RWPE1 (cell line): ENCODE data around the gene DENND2D.

Experiments used
- CTCF ChIA-PET: fragments of 350-600 bp; sonication (Branson Sonifier 250); formaldehyde crosslinking; extraction: SDS; loops from one replicate; lab custom pipeline; 2021; lab: Yijun Ruan, JAX
- POLR2A ChIA-PET: fragments of 400-600 bp; formaldehyde crosslinking; extraction: SDS; loops from one replicate; lab custom pipeline; 2020; ENCODE audit warnings: antibody characterized with exemption; ENCODE audit not compliant: low non-redundant PET; lab: Yijun Ruan, JAX
- DNase-seq: peaks from one replicate; pipeline ENCODE4 v3.0.0; 2012; ENCODE audit warnings: low spot score
- H3K27ac ChIP-seq: fragments of 450-650 bp; 2 replicates; pipeline ENCODE4 v1.5.1; 2017
- CTCF ChIP-seq: fragments of 450-650 bp; conservative IDR thresholded peaks from 2 replicates; pipeline ENCODE4 v1.5.1; 2017; ENCODE audit warnings: low read depth, mild to moderate bottlenecking

The DENND2D gene

GRCh38 chr1:111238056-111238795 is 37.8 kb upstream of the DENND2D start:
- DNase-seq, result no peak
- ChIA-PET POLR2A (no interaction called here), CTCF (no interaction called here)
- TF ChIP-seq CTCF, result no peak
- H3K27ac ChIP-seq, result no peak overlapping the region

DNA sequence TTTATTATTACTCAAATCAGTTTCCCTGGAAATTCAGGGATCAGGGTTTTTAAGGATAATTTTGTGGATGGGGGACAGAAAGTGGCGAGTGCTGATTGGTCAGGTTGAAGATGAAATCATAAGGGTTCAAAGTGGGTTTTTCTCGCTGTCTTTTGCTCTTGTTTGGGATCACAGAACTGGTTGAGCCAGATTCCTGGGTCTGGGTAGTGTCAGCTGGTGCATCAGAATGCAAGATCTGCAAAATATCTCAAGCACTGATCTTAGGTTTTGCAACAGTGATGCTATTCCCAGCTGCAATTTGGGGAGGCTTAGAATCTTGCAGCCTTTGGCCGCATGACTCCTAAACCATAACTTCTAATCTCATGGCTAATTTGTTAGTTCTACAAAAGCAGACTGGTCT is 36.4 kb upstream of the DENND2D start:
- DNase-seq, result no peak
- no peak for TF ChIP-seq CTCF
- POLR2A ChIA-PET, result no interaction called here
- no peak overlapping the region for H3K27ac ChIP-seq
- CTCF ChIA-PET, result interaction anchor here (0.6 to 1.0 kb wide), 3 partner anchors 14 to 98 kb away, joined by 3 to 4 read pairs (median 3); no protein-coding TSS in a partner anchor

GRCh38 chr1:111236379-111236778 is 35.9 kb upstream of the DENND2D start:
- POLR2A ChIA-PET, result no interaction called here
- TF ChIP-seq CTCF, result no peak
- no peak for DNase-seq
- CTCF ChIA-PET, result interaction anchor here (0.6 to 1.0 kb wide), 2 partner anchors 14 to 98 kb away, joined by 3 to 4 read pairs; no protein-coding TSS in a partner anchor
- no peak overlapping the region for H3K27ac ChIP-seq

DNA sequence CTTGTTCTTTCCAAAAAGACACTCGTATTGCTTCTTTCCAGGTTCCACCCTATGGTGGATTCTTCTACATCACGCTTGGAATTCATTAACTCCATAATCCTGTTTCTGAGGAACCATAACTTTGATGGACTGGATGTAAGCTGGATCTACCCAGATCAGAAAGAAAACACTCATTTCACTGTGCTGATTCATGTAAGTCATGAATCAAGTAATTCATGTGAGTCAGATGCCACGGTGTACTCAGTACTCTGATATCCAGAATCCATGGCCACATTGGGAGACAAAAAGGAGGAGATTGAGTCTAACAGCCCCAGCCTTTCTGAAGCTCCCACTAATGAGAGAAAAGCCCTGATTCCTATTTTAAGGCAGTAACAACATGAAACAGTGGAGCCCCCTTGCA is 34.4 kb upstream of the DENND2D start:
- ChIA-PET POLR2A (no interaction called here), CTCF (interaction anchor here (0.5 kb wide), 1 partner anchor 604 kb away, joined by 6 read pairs; no protein-coding TSS in a partner anchor)
- DNase-seq, result peak; percentile 34
- no peak for TF ChIP-seq CTCF
- H3K27ac ChIP-seq, result no peak overlapping the region

DNA sequence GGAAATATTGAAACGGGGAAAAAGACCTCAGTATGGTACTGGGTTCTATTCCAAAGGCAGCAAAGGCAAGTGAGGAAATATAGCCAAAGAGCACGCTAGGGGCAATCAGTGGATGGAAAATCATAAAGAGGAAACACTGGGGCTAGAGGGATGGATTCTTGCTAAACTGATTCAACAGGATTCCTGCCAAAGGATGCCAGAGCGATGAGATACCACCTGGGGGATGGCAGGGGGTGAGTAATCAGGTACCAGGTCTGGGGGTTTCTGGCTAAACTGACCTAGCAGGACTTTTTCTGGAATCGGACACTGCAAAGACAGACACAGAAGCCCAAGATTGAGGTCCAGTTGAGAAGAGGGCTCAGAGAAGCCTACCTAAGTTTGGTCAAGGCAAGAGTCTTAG is 33.8 kb upstream of the DENND2D start:
- ChIA-PET POLR2A (no interaction called here), CTCF (no interaction called here)
- no peak overlapping the region for H3K27ac ChIP-seq
- TF ChIP-seq CTCF, result no peak
- DNase-seq, result peak; percentile 43

GRCh38 chr1:111232134-111232533 is 31.7 kb upstream of the DENND2D start:
- POLR2A ChIA-PET, result interaction anchor here (0.6 kb wide), 1 partner anchor 950 kb away, joined by 3 read pairs; no protein-coding TSS in a partner anchor
- DNase-seq, result no peak
- no peak overlapping the region for H3K27ac ChIP-seq
- no peak for TF ChIP-seq CTCF
- CTCF ChIA-PET, result interaction anchor here (1.1 kb wide), 1 partner anchor 10 kb away, joined by 3 read pairs; no protein-coding TSS in a partner anchor
